HG03521 (cell line): ENCODE measurements around the gene PBLD.

Source experiments
- ATAC-seq: cut with Tn5 transposase; IDR thresholded peaks from one replicate; pipeline ENCODE4 v1.9.1; 2021; ENCODE audit warnings: mild to moderate bottlenecking, moderate library complexity; ENCODE audit not compliant: unreplicated experiment

PBLD gene

DNA sequence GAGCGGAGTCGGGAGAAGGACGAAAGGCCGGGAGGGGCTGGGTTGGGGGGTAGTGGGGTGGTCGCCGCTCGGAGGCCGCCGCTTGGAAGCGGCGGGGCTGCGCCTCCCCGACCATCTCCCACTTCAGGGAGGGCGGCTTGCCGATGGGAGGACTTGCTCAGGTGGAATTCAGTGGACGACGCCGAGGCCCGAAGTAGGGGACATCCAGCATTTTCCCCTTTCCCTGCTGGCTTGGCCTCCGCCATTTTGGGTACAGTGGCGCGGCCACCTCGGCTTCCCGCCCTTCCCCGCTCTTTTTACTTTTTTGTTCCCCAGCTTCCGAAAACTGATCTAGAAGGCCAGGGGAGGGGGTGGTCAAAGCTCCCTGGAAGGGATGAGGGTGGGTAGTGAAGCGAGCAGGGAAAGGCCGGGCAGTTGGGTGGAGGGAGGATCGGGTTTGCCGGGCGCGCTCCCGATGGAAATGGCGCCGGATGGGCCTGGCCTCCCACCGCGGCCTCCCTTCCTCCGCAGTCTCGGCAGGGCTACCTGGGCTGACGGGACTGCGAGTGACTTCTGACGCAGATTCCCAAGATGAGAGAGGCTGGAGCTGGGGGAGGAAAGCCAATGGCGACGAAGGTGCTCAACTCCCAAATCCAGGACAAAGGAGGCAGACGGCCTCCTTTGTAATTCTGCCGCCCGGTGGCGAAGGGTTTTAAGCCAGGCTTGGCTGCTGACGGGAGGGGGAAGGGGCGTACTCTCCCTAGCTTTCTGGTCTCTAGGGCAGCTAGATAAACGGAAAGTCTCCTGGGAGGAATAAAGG lies at the start of gene PBLD:
TSS of gene PBLD (minus strand) at position 670 of the 799 bp plus-strand sequence. CDS start 26,084 bp downstream, outside the sequence.
- peak; percentile 17 for ATAC-seq

GRCh38 chr10:68371604-68372003 lies 38.9 kb upstream of the PBLD start:
- ATAC-seq, result no peak

DNA sequence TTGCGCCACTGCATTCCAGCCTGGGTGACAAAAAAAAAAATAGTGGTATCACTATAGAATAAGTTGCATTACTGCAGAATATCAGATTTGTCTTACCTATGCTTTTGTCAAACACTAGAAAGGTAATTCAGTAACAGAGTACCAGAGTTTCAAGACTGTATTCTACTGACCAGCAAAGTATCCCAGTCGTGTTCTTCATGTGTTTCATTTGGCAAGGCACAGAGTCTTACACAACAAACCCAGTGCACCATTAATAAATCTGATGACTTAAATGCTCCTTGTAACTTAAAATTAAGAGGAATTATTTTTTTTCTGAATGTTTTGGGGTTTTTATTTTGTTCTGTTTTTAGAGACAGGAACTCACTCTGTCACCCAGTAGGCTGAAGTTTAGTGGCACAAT lies 34.4 kb upstream of the PBLD start:
- ATAC-seq, result no peak

DNA sequence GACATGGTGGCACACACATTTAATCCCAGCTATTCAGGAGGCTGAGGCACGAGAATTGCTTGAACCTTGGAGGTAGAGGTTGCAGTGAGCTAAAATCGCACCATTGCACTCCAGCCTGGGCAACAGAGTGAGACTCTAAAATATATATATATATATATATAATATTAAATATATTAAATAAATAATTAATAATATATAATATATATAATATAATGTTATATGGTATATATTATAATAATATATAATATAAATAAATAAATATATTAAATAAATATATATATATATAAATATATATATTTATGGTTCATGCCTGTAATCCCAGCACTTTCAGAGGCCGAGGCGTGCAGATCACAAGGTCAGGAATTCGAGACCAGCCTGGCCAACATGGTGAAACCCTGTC lies 33.9 kb upstream of the PBLD start:
- ATAC-seq, result no peak

- ATAC-seq, result no peak
Measured at GRCh38 chr10:68365611-68366010, 32.9 kb upstream of the PBLD start.

DNA sequence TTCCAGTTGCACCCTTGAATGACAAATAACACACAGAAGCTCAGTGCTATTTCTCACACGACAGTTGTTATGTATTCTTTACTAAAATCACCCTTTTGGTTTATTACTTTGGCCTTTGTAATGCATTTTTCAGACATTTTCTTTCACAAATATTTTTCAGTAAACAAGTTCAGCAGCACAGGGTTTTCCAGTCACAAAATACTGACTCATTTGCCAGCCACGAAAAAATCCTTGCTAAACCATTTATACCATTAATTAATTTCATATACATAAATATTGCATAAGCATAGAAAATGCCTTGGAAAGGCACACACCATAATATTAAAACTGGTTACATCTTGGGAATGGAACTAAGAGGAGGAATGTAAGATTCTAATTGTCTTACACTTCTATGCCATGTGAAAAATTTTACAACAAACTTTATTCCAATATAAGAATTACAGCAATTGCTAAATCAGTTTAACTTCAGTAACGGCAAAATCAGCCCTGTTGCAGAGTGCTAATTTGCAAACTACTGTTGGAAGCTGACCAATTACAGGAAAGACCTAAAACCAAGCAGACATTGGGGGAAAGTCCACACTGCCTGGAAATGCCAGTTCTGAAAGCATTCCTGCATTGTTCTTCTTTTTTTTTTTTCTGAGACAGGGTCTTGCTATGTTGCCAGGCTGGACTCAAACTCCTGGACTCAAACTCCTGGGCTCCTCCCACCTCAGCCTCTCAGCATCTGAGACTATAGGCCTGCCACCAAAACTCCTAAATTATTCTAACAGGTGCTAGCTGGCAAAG lies 31.6 kb upstream of the PBLD start:
- no peak for ATAC-seq

DNA sequence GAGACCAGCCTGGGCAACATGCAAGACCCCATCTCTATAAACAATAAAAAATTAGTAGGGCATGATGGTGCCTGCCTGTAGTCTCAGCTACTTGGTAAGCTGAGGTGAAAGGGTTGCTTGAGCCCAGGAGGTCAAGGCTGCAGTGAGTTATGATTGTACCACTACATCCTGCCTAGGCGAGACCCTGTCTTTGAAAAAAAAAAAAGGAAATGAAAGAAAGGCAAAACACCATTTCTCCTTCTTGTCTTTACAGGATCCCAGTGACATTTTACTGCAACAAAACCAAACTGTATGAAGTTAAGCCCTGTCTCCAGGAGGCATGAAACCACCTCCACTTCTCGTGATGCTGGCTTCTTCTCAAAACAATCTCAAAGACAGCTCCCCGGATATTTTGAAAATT lies 29.9 kb upstream of the PBLD start:
- no peak for ATAC-seq

DNA sequence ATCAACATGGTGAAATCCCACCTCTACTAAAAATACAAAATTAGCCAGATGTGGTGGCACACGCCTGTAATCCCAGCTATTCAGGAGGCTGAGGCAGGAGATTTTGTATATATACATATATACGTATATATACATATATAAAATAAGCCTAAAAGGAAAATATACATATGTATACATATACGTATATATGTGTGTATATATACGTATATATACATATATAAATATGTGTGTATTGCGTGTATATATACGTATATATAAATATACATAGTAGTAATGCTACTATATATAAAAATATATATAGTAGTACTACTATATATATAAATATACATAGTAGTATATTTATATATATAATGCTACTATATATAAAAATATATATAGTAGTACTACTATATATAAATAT lies 26.5 kb upstream of the PBLD start:
- ATAC-seq, result no peak

DNA sequence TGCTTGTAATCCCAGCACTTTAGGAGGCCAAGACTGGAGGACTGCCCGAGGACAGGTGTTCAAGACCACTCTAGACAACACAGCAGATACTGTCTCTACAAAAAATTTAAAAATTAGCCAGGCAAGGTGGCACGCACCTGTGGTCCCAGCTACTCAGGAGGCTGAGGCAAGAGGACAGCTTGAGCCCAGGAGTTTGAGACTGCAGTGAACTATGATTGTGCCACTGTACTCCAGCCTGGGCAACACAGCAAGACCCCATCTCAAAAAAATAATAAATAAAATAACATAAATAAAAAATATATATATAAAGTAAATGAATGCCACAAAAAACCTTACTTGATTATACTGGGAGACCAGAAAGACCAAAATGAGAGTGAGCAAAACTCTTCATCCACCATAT lies 20.8 kb upstream of the PBLD start:
- ATAC-seq, result no peak

DNA sequence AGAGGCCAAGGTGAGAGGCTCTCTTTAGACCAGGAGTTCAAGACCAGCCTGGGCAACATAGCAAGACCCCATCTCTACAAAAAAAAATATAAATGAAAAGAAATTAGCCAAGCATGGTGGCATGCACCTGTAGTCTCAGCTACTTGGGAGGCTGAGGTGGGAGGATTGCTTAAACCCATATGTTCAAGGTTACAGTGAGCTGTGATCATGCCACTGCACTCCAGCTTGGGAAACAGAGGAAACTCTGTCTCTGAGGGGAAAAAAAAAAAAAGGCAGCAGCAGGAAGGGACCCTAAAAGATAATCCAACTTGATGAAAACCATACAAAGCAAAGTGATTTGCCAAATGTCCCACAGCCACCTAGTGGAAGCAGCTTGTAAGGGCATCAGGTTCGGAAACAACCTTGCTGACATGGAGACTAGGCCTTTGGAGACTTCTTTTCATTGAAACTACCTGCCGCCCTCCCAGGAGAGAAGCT lies 15.6 kb upstream of the PBLD start:
- ATAC-seq, result no peak

GRCh38 chr10:68346774-68347173 lies 14.0 kb upstream of the PBLD start:
- no peak for ATAC-seq

- no peak for ATAC-seq
Measured at GRCh38 chr10:68345621-68346020, 12.9 kb upstream of the PBLD start.

GRCh38 chr10:68342909-68343516 lies 10.3 kb upstream of the PBLD start:
- ATAC-seq, result no peak

- no peak for ATAC-seq
Measured at GRCh38 chr10:68340358-68341080, 7.8 kb upstream of the PBLD start.

DNA sequence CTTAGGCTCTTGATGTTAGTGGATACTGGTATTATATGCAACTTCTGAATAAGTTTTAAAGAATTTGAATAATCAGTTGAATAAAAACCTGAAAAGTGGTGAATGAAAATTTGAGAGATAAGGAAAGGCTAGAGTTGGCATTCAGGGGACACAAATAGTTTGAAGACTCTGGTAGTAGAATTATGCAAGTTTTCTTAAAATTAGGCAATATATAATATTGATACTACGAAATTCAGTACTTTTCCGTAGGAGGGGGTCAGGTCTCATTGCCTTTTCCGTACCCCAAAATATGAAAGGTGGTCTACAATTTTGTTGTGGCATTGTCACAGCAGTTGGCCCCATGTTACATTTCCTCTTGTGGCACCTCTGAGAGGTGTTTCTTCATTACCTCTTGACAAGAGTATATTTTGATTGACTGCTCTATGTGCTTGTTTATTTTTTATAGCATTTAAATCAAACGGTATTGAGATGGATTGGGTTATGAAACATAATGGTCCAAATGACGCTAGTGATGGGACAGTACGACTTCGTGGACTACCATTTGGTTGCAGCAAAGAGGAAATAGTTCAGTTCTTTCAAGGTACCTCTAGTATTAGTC lies 4.1 kb upstream of the PBLD start:
- ATAC-seq, result no peak

DNA sequence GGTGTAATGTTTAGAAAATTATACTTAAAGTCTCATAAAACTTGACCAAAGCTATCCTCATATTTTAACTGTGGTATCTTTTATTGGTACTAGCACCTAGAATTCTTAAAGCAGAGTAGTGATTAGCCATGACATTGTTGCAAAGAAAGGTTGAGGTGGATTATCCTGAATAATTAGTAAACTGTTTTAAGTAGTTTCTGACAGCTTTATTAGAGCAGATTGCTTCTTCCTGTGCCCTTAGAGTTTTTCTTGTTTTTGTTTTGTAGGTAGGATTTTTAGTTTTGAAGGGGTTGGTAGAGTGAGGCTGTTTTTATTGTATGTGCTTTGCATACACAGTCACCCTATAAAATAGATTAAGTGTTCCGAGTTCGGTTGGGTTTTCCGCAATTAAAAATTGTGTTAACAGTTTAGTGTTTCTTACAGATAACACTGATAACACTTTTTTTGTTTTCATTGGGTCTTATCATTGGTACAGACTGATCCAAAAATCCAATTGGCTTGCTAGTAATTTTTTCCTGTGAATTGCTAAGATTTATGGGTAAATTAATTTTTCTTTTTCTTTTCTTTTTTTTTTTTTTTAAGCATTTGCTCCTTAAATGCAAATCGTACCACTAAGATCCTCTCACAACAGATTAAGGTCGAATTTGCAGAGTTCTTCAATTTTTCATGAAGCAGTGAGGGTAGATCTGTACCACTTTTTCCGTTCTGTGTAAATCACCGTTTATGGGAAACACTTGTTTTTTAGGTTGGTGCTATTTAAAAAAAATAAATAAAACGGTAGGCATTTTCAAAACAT lies 2.1 kb upstream of the PBLD start:
- no peak for ATAC-seq

- ATAC-seq, result no peak
Measured at GRCh38 chr10:68333440-68334431, 1.0 kb upstream of the PBLD start.

- ATAC-seq, result no peak
Measured at GRCh38 chr10:68333058-68333395, 299 bp upstream of the PBLD start.
